A673 (cell line): ENCODE results near the gene SMIM36.

Experiments used
- CTCF ChIP-seq: fragments of 300-800, 200-600 bp; sonication (generic); conservative IDR thresholded peaks from 2 replicates; pipeline ENCODE4 v1.5.1; 2017; ENCODE audit warnings: low read depth, mild to moderate bottlenecking, antibody characterized with exemption, low read length, moderate library complexity, mixed read lengths
- EZH2 ChIP-seq: fragments of 200-600 bp; sonication (generic); IDR thresholded peaks from 2 replicates; pipeline ENCODE4 v1.6.1; 2017; ENCODE audit warnings: borderline replicate concordance, low read depth, mild to moderate bottlenecking, mixed read lengths, antibody characterized with exemption, low read length; ENCODE audit not compliant: poor library complexity, severe bottlenecking

- no peak for TF ChIP-seq CTCF
- no peak for TF ChIP-seq EZH2
These were observed 77.4 kb downstream of the SMIM36 start for GRCh38 chr17:55433629-55434422.
